Adrenal gland (tissue), 5 donors: Measurements from ENCODE around the gene CCNY.

Experiments
- POLR2A ChIP-seq, 2 donors: fragments of 450-650 bp; IDR thresholded peaks; one replicate each; pipeline ENCODE4 v1.6.1; 2017; ENCODE audit warnings: antibody characterized with exemption in 2 of 2, mild to moderate bottlenecking in 2 of 2, moderate library complexity in 1 of 2
- TF ChIP-seq, protein P1 (sequence below), 6 experiments: fragments of 450-650 bp in 4 of 6; fragments of 200-600 bp in 2 of 6; sonication (generic) in 1 of 6; IDR thresholded peaks; 1 replicate in 5 of 6; 2 replicates in 1 of 6; pipeline versions ENCODE4 v1.5.1 to v1.8.0; 2016 to 2021; ENCODE audit warnings: antibody characterized with exemption in 6 of 6, mild to moderate bottlenecking in 2 of 6, moderate library complexity in 1 of 6
- donor health status: DM: no; HTN: no; CAD: no.

DNA sequence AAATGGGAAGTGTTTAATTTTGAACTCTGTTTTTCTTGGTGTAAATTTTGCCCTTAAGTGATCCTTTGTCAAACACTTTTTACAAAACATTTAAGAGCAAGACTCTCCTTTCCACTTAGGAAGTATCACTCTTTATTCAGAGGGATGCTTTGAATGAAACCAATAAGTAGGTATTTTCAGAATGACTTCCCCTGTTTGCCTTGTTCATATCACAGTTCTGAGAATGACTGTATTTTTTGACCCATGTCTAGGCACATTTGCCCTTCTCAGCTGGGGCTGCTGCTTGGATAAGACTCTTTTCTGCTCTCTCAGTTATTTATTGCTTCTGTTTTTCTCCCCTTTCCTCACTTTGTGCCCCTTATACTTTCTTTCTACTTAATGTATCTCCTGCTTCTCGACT, 98.2 kb downstream of the CCNY start:
- TF ChIP-seq, protein P1, sequence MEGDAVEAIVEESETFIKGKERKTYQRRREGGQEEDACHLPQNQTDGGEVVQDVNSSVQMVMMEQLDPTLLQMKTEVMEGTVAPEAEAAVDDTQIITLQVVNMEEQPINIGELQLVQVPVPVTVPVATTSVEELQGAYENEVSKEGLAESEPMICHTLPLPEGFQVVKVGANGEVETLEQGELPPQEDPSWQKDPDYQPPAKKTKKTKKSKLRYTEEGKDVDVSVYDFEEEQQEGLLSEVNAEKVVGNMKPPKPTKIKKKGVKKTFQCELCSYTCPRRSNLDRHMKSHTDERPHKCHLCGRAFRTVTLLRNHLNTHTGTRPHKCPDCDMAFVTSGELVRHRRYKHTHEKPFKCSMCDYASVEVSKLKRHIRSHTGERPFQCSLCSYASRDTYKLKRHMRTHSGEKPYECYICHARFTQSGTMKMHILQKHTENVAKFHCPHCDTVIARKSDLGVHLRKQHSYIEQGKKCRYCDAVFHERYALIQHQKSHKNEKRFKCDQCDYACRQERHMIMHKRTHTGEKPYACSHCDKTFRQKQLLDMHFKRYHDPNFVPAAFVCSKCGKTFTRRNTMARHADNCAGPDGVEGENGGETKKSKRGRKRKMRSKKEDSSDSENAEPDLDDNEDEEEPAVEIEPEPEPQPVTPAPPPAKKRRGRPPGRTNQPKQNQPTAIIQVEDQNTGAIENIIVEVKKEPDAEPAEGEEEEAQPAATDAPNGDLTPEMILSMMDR (IDR thresholded peaks at IDR 0.05) = no peak
- no peak for TF ChIP-seq POLR2A (IDR thresholded peaks at IDR 0.05)
